RPMI8226 (cell line): Measurements from ENCODE around the gene CADM2.

Experiments used
- DNase-seq: peaks from one replicate; pipeline ENCODE4 v3.0.0-alpha.2; 2015

Gene CADM2

DNA sequence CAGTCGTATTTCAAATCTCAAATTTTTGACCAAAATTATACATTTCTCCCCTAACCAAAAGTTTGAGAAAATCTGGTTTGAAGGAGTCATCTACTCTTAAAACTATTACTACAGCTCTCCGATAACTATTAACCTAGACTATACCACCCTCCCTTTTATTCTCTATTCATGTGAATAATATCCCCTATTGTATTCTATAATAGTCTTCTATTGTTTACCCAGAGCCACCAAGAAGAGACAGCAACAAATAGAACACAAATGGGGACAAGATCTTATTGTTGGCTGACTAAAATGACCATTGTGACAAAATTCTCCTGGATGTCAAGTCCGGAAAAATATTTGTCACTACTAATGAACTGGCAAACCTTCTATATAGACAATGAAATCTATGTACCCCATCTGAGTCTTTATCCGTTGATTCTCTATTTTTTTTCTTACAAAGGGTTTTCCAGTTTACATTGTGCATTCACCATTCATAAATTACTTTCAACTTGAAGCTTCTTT lies 618.0 kb downstream of the CADM2 start:
- no peak for DNase-seq

DNA sequence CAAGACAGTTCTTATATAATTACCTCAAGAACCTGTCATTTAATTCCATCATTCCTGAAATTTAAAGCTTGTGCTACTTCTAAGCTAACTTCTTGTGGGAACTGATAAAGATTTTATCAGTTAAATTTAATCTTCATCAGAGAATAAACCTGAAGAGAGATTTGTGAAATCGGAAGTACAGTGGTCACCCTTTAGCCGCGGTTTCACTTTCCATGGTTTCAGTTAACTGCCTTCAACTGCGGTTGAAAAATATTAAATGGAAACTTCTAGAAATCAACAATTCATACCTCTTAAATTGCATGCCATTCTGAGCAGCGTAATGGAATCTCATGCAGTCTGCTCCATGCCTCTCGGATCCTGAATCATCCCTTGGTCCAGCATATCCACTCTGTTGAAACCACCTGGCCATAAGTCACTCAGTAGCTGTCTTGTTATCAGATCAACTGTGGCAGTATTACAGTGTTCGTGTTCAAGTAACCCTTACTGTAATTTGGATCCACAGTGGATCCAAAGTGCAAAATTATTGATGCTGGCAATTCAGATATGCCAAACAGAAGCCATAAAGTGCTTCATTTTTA lies 626.1 kb downstream of the CADM2 start:
- DNase-seq, result peak; percentile 12

DNA sequence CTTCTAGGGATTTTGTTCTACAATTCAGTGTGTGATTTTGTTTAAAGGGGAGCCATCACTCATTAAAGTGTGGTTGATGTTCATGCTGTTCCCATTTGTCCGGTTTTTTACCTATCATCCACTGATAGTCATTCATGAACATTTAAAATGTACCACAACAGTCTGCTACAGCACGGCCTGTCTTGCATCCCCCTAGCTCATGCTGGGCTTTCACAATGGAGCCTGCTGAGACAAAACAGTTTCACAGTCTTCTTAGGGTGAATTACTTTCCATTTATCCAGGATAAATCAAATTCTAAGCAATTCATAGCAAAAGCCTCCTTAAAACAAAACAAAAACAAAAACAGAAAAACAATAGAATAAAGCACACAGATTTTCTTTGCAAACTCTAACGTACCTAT lies 627.2 kb downstream of the CADM2 start:
- no peak for DNase-seq

- DNase-seq, result no peak
These were observed 630.4 kb downstream of the CADM2 start for GRCh38 chr3:85589145-85589544.

DNA sequence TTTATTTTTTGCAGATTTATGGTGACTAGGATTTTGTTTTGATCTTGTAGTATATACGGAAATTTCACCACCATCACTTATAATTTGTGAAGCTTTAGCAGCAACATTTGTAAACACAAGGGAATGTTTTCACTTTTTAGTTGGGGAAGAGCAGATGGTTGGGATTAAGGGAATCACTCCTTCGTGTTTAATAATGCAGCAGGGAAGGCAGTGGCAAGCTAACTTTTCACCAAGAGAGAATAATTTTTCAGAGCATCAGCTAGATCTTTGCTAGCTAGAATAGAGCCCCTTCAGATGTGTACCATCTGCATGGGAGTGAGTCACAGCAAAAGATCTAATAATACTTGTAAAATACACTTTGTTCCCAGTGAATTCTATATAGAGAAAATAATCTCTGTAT lies 632.7 kb downstream of the CADM2 start:
- no peak for DNase-seq

GRCh38 chr3:85592256-85592655 lies 633.5 kb downstream of the CADM2 start:
- no peak for DNase-seq

DNA sequence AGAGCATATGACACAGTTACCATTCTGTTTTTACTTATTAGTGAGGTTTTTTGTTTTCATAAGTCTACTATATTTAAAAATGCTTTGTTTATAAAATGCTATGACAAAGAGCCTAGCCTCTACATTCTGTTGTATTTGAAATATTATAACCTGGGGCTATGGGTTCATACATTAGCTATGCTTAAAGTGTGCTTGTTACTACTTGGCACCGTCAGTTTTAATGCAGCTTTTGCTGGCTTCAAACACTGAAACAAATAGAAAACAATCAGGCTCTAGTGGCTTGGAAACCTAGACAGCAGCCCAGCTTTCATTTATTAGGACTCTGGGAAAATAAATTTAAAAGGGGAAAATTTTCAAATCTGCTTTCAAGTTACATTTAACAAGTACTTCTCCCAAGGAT lies 635.9 kb downstream of the CADM2 start:
- DNase-seq, result no peak

- DNase-seq, result no peak
These were observed 644.6 kb downstream of the CADM2 start for GRCh38 chr3:85603378-85603777.

DNA sequence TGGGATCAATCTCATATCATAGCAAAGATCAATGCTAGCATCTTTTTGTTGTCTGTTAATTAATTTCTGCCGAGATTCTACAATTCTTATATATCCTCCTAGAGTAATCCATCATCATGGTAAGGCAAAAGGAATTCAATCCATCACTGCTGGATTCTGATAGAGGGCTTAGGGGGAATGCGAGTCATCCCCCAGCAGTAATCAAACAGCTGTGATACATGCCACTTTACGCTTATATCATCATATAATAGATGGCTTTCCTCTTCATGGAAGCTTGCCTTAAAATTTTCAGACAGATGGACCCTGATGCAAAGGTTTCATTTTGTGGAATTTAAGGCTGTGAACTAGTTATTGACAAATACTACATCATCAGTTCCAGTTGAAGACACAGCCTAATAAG lies 645.9 kb downstream of the CADM2 start:
- no peak for DNase-seq

DNA sequence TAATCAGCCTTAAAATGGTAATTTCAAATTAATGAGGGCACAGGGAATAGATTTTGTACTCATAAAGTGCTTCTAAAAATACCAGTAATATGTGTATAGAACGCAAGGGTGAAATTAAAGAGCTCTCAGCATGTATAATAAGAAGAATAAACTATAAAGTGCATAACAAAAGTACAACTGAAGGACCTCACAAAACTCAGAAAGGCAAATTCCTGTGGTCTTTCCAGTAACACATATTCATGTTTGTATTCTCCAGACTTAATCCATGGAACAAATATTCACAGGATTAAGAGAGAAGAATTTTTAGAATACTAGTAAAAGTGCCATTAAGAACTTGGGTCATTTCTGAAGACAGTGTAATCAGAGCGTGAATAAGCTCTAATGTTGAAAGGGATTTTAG lies 646.3 kb downstream of the CADM2 start:
- no peak for DNase-seq

- no peak for DNase-seq
These were observed 667.9 kb downstream of the CADM2 start for GRCh38 chr3:85626662-85627061.

DNA sequence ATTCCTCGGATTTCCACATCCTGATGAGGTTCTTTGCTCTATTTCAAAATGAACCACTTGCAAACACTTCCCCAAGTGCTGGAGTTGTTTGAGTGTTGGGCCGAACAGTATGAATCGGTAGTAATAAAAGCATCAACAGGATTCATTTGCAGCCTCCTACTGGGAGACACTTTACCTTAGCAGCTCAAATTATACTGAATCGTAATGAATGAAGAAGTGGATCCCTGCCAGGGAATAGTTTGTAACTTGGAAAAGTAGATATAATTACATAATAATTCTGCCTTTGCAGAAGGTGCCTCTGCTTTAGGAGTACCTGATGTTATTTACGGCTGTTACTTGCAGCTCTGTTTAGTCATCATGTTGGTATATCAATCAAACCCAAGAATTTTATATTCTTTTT lies 669.1 kb downstream of the CADM2 start:
- no peak for DNase-seq

DNA sequence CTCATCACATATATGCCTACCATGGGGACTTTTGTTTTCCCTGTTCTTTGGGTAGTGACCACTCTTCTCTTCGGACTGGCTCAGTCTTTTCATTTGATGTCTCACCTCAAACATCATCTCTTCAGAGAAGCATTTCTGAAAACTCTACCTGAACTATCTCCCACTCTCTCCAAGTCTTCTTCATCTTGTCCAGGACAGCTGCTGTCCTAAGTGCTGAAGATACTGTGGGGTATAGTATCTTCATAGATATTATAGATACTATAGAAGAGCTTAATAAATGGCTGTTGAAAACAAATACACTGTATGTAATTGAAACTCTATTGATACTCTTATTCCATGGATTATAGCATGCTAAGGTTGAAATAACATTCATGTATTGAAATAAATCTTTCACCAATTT lies 672.3 kb downstream of the CADM2 start:
- no peak for DNase-seq

DNA sequence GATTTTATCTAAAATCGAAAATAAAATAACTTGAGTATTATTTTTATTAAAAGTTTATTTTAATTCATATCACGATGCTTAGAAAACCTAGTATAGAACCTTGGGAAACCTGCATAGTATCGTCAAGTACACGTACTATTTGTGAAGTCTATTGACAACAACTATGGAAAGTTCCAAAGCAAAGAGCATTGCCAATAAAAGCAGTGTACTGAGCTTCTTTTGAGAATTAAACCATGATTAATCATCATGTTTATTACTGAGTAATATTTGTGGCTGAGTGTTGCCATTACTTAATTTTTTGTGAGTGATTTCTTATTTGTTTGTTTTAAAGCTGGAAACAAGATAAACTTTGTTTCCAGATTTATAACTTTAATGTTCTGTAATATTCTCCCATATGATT lies 674.1 kb downstream of the CADM2 start:
- DNase-seq, result no peak

DNA sequence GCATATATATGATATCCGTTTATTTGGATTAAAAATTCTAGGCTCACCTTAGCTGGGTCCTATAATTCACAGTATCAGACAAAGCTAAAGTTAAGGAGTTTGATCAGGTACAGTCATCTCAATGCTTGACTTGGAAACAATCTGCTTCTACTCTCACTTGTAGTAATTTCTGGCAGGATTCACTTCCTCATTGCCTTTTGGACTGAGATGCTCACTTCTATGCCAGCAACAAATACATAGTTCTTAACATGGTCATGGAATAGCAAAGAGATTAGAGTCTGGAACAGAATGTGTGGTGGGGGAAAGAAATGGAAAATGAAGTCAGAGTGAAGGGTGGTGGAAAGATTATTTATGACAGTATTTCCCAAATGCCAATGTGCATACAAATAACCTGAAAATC lies 693.6 kb downstream of the CADM2 start:
- no peak for DNase-seq

DNA sequence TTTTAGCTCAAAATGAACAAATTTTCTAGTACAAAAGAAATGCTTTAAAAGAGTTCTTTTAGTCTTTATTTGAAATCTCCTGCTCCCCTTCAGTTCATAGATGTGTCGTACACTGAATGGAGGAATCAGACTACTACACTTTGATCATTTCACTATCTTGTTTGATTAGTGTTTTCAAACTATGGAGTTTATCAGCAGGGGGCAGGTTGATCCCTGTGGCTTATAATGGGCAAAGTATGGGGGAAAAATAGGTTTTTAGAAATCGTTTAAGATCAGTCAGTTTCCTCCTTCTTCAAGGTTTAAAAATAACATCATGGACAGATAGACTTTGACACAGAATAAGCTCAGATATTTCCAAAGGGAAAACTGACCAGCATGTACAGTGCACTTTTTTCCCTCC lies 701.7 kb downstream of the CADM2 start:
- DNase-seq, result no peak

DNA sequence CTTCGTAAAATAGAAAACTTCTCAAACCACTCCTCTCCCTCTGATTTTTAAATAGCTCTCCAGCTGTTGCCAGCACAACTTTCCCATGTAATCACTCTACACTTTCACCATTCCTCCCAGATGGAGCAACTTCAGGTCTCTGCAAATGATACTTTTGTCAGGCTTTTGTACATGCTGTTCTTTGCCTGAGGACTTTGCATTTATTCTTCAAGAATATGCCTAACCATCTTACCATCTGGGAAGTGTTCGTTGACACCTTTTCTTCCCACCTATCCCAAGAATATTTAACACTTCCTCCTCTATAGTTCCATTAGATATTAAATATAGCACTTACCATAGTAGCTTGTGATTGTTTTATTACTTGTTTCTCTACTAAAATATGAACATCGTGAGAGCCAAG lies 703.7 kb downstream of the CADM2 start:
- DNase-seq, result no peak

GRCh38 chr3:85667744-85668143 lies 709.0 kb downstream of the CADM2 start:
- DNase-seq, result no peak

- DNase-seq, result no peak
These were observed 711.9 kb downstream of the CADM2 start for GRCh38 chr3:85670634-85671205.

GRCh38 chr3:85672761-85673160 lies 714.0 kb downstream of the CADM2 start:
- no peak for DNase-seq

- DNase-seq, result no peak
These were observed 719.9 kb downstream of the CADM2 start for GRCh38 chr3:85678713-85679112.

- DNase-seq, result no peak
These were observed 723.1 kb downstream of the CADM2 start for GRCh38 chr3:85681906-85682305.

- no peak for DNase-seq
These were observed 732.4 kb downstream of the CADM2 start for GRCh38 chr3:85691196-85691595.

DNA sequence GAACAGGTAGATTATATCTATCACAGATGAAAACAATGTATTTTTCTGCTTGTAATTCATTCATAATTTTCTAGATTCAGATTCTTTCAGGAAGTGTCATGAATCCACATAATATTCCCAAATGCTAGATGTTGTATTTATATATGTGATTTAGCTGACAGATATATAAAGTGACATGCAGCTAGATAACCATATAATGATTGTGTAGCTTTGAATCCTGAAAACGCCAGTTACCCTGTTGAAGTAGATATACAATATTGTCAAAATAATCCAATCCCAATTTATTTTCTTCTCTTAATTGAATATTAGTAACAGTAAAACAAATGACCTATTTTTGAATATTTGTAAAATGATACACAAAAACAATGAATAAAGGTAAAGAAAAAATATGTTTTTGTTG lies 738.4 kb downstream of the CADM2 start:
- no peak for DNase-seq

- DNase-seq, result no peak
These were observed 747.3 kb downstream of the CADM2 start for GRCh38 chr3:85706130-85706529.
